Mesenchymal stem cell (in vitro differentiated cells and primary cell): ENCODE results near the gene SLC37A4. TPM values are rescaled to one million over a fixed set of nuclear protein-coding genes. Genes with fewer than 3 reads are reported as not detected.

Source experiments
- DNase-seq: peaks from one replicate; pipeline ENCODE4 v3.0.0-alpha.2; 2013
- H2AFZ ChIP-seq: one replicate; pipeline ENCODE4 v1.6.1; 2013; ENCODE audit warnings: low read depth, mild to moderate bottlenecking, control low read depth, inconsistent platforms, low read length, moderate library complexity
- H2AK5ac ChIP-seq: 2 replicates; pipeline ENCODE4 v1.6.1; 2013; ENCODE audit warnings: low read length, moderate library complexity, mild to moderate bottlenecking, inconsistent platforms; ENCODE audit not compliant: severe bottlenecking
- H2BK120ac ChIP-seq: one replicate; pipeline ENCODE4 v1.6.1; 2013; ENCODE audit warnings: low read depth, mild to moderate bottlenecking, inconsistent platforms, low read length, moderate library complexity
- H2BK12ac ChIP-seq, 2 experiments: one replicate each; pipeline ENCODE4 v1.6.1; 2013; ENCODE audit warnings: inconsistent platforms in 2 of 2, low read length in 2 of 2, mild to moderate bottlenecking in 2 of 2, moderate library complexity in 2 of 2, control low read depth in 1 of 2
- H2BK15ac ChIP-seq: one replicate; pipeline ENCODE4 v1.6.1; 2013; ENCODE audit warnings: mild to moderate bottlenecking, low read depth, inconsistent platforms; ENCODE audit not compliant: poor library complexity, severe bottlenecking
- H2BK5ac ChIP-seq: 2 replicates; pipeline ENCODE4 v1.6.1; 2013; ENCODE audit warnings: low read depth, mild to moderate bottlenecking, low read length, control low read depth, inconsistent platforms; ENCODE audit not compliant: poor library complexity, severe bottlenecking
- H3K14ac ChIP-seq, 2 experiments: one replicate each; pipeline ENCODE4 v1.6.1; 2013; ENCODE audit warnings: inconsistent platforms in 2 of 2, low read length in 2 of 2, control low read depth in 1 of 2, mild to moderate bottlenecking in 1 of 2, moderate library complexity in 1 of 2
- H3K18ac ChIP-seq, 2 experiments: one replicate each; pipeline ENCODE4 v1.6.1; 2013; ENCODE audit warnings: inconsistent platforms in 2 of 2, low read length in 2 of 2, control low read depth in 1 of 2, low read depth in 1 of 2, mild to moderate bottlenecking in 1 of 2
- H3K23ac ChIP-seq, 2 experiments: one replicate each; pipeline ENCODE4 v1.6.1; 2013; ENCODE audit warnings: inconsistent platforms in 2 of 2, low read length in 2 of 2, mild to moderate bottlenecking in 2 of 2, moderate library complexity in 2 of 2, control low read depth in 1 of 2
- H3K27ac ChIP-seq: 2 replicates; pipeline ENCODE4 v1.5.1; 2013; ENCODE audit warnings: mild to moderate bottlenecking, moderate library complexity, low read length, control low read depth, inconsistent platforms; ENCODE audit not compliant: poor library complexity, severe bottlenecking
- H3K27me3 ChIP-seq, 2 experiments: 2 replicates each; pipeline versions ENCODE4 v1.6.1 to v1.7.0; 2013; ENCODE audit warnings: low read length in 2 of 2, mild to moderate bottlenecking in 2 of 2, moderate library complexity in 2 of 2, control low read depth in 1 of 2, inconsistent platforms in 1 of 2; ENCODE audit not compliant: control insufficient read depth in 1 of 2, insufficient read depth in 1 of 2
- H3K36me3 ChIP-seq, 2 experiments: 2 replicates each; pipeline versions ENCODE4 v1.6.1 to v1.7.0; 2013; ENCODE audit warnings: low read length in 2 of 2, control low read depth in 1 of 2, inconsistent platforms in 1 of 2, low read depth in 1 of 2, mild to moderate bottlenecking in 1 of 2; ENCODE audit not compliant: insufficient read depth in 2 of 2, control insufficient read depth in 1 of 2
- H3K4ac ChIP-seq, 2 experiments: one replicate each; pipeline ENCODE4 v1.6.1; 2013; ENCODE audit warnings: inconsistent platforms in 2 of 2, low read length in 2 of 2, mild to moderate bottlenecking in 2 of 2, moderate library complexity in 2 of 2, control low read depth in 1 of 2, low read depth in 1 of 2
- H3K4me1 ChIP-seq: 2 replicates; pipeline ENCODE4 v1.6.1; 2013; ENCODE audit warnings: low read depth, low read length, control low read depth; ENCODE audit not compliant: control insufficient read depth, insufficient read depth
- H3K4me2 ChIP-seq: 2 replicates; pipeline ENCODE4 v1.6.1; 2013; ENCODE audit warnings: low read length, mild to moderate bottlenecking, inconsistent platforms; ENCODE audit not compliant: poor library complexity, severe bottlenecking
- H3K4me3 ChIP-seq, 2 experiments: 2 replicates each; pipeline versions ENCODE4 v1.5.1 to v1.7.0; 2013; ENCODE audit warnings: low read length in 2 of 2, mild to moderate bottlenecking in 2 of 2, control low read depth in 1 of 2, low read depth in 1 of 2; ENCODE audit not compliant: insufficient read depth in 1 of 2
- H3K79me1 ChIP-seq: replicated peaks from 2 replicates; pipeline ENCODE4 v1.6.1; 2013; ENCODE audit warnings: mild to moderate bottlenecking, control low read depth, low read length, inconsistent platforms; ENCODE audit not compliant: poor library complexity, severe bottlenecking
- H3K9ac ChIP-seq: 2 replicates; pipeline ENCODE4 v1.7.0; 2013; ENCODE audit warnings: mild to moderate bottlenecking, low read length, moderate library complexity
- H3K9me3 ChIP-seq: 2 replicates; pipeline ENCODE4 v1.7.0; 2013; ENCODE audit warnings: mild to moderate bottlenecking, low read length; ENCODE audit not compliant: control insufficient read depth
- H4K8ac ChIP-seq: one replicate; pipeline ENCODE4 v1.6.1; 2013; ENCODE audit warnings: inconsistent platforms, mild to moderate bottlenecking, low read length, moderate library complexity
- H4K91ac ChIP-seq: one replicate; pipeline ENCODE4 v1.6.1; 2013; ENCODE audit warnings: mild to moderate bottlenecking, low read length, inconsistent platforms
- WGBS: methylation state at CpG from one replicate; pipeline ENCODE4 v1.1.7; 2013; ENCODE audit warnings: mixed read lengths; 5-methylcytosine and 5-hydroxymethylcytosine counted together
- small RNA-seq: library from polyadenylated mRNA; stranded (forward); fragments of <200 nt; extraction: miRNeasy Mini kit (QIAGEN cat#:217004); gene quantifications from one replicate; pipeline ENCODE3, GENCODE V24; 2013; ENCODE audit warnings: low read depth

The SLC37A4 gene

GRCh38 chr11:118979434-118979833 lies 51.2 kb downstream of the SLC37A4 start:
- Histone ChIP-seq H3K23ac (no peak overlapping the region), H2BK5ac (no peak overlapping the region), H2BK120ac (no peak overlapping the region), H3K4me2 (no peak overlapping the region), H2AK5ac (no peak overlapping the region), H3K14ac (no peak overlapping the region), H2BK15ac (no peak overlapping the region), H3K18ac (no peak overlapping the region), H3K36me3 (no peaks in the 10 kb centered on the region), H3K27ac (no peak overlapping the region), H2BK12ac (no peak overlapping the region), H3K9ac (no peak overlapping the region), H3K4me1 (peaks cover 6% of the 10 kb centered on the region), H3K9me3 (no peaks in the 10 kb centered on the region), H3K79me1 (no peaks in the 10 kb centered on the region), H3K4ac (no peak overlapping the region), H4K8ac (no peak overlapping the region), H3K27me3 (peaks cover 17 to 62% of the 10 kb centered on the region in 2 experiments), H2AFZ (no peak overlapping the region), H4K91ac (no peak overlapping the region), H3K4me3 (no peak overlapping the region)
- no peak for DNase-seq
- 70% methylated on average over 9 of the region's 9 CpGs for WGBS

DNA sequence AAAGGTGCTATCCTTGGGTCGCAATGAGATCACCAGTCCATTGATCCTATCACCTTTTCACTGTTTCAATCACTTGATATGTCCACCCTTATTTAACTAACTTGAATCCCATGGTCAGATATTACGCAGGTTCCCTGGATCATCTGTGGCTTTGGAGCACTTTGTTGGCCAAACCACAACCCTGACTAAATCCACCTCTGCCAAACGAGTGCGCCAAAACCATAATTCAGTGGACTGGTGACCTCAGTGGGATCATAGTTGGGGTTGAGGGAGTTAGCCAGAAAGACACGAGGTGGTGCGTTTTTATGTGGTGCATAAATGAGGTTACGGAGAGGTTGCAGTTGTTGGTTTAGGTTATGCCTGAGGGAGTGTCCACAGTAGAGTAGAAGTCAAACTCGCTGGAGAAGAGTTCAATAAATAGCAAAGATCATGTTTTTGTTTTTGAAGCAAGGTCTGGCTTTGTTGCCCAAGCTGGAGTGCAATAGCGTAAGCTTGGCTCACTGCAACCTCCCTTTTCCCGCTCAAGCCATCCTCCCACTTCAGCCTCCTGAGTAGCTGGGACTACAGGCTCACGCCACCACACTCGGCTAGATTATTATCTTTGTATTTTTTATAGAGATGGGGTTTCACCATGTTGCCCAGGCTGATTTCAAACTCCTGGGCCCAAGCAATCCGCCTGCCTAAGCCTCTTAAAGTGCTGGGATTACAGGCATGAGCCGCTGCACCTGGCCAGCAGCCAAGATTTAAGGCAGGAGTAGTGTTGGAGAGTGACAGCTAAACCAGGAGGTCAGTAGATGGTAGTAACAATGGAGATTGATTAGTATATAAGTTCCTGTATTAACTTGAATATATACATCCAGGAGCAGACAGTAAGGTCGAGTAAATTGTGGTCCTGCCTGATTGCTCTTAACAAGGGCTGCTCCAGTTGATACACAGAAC lies 54.6 kb downstream of the SLC37A4 start:
- Histone ChIP-seq H2BK12ac (no peak overlapping the region), H3K4me2 (no peak overlapping the region), H2BK15ac (no peak overlapping the region), H3K4me1 (peaks cover 6% of the 10 kb centered on the region), H3K27me3 (peaks cover 24 to 71% of the 10 kb centered on the region in 2 experiments), H2BK120ac (no peak overlapping the region), H2BK5ac (no peak overlapping the region), H3K79me1 (no peaks in the 10 kb centered on the region), H3K9ac (no peak overlapping the region), H4K91ac (no peak overlapping the region), H2AFZ (no peak overlapping the region), H4K8ac (no peak overlapping the region), H3K23ac (no peak overlapping the region), H2AK5ac (no peak overlapping the region), H3K36me3 (no peaks in the 10 kb centered on the region), H3K27ac (no peak overlapping the region), H3K4me3 (no peak overlapping the region), H3K9me3 (no peaks in the 10 kb centered on the region), H3K14ac (no peak overlapping the region), H3K4ac (no peak overlapping the region), H3K18ac (no peak overlapping the region)
- no peak for DNase-seq
- 89% methylated on average over 13 of the region's 15 CpGs for WGBS

Small RNA genes lying within 50 kb of the gene (small RNA-seq; reads per million reads assigned to genes)
- not detected for gene AP003392.2
- not detected for gene RF00017
- not detected for gene RF00019
